NB4 (cell line): Measurements from ENCODE around the gene TMEM184A.

ENCODE experiments used
- DNase-seq: peaks from one replicate; pipeline ENCODE4 v3.0.0; 2010; ENCODE audit warnings: low read depth
- H3K4me3 ChIP-seq: one replicate; pipeline ENCODE4 v1.5.1; 2011; ENCODE audit warnings: mild to moderate bottlenecking, low read depth, low read length, moderate library complexity
- MAX ChIP-seq: IDR thresholded peaks from 2 replicates; pipeline ENCODE4 v1.6.1; 2011; ENCODE audit warnings: low read depth, low read length
- MYC ChIP-seq: IDR thresholded peaks from 2 replicates; pipeline ENCODE4 v1.6.1; 2011; ENCODE audit warnings: low read depth, low read length
- POLR2A ChIP-seq: IDR thresholded peaks from 2 replicates; pipeline ENCODE4 v1.6.1; 2011; ENCODE audit warnings: mild to moderate bottlenecking; ENCODE audit not compliant: insufficient read length; ENCODE audit errors: extremely low read depth
- TF ChIP-seq, protein P1 (sequence below): IDR thresholded peaks from one replicate; pipeline ENCODE4 v1.5.1; 2012; ENCODE audit warnings: low read depth, low read length

TMEM184A gene

DNA sequence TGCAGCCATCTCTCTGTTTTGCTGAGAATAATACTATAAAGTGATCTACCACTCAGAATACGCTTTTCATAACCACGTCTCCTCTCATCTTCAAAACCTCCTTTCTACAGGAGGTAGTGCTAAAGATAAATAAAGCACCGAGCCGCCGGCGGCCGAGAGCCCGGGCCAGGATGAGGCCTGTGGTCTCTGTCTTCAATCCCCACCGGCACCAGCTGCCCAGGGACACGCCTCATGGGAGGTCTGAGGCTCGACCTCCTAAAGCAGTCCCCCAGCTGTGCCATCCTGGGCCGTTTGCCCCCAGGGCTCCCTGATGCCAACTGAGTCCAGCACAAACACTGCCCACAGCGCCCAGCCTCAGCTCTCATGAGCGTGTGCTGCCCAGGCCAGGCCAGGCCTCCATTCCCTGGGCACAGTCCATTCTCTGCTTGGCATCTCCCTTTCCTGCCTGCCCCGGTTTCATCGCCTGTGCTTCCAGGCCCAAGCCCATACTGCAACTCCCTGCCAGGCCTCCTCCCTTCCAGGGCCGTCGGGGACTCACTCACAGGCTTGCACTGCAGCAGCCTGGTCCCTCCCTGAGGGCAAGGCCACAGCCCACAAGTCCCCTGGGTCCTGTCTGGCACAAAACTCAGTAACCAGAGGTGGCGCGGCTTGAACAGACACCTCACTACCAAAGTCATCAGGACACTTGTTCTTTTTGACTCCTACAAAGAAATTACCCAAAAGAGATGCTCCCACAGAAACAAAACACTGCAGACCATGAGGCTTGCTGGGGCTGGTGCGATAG, 54.3 kb downstream of the TMEM184A start:
- DNase-seq, result peak; percentile 88
- peak overlapping the region; percentile 30 for H3K4me3 ChIP-seq
- no peak for TF ChIP-seq POLR2A
- no peak for TF ChIP-seq MYC
- no peak for TF ChIP-seq MAX
- TF ChIP-seq, protein P1, sequence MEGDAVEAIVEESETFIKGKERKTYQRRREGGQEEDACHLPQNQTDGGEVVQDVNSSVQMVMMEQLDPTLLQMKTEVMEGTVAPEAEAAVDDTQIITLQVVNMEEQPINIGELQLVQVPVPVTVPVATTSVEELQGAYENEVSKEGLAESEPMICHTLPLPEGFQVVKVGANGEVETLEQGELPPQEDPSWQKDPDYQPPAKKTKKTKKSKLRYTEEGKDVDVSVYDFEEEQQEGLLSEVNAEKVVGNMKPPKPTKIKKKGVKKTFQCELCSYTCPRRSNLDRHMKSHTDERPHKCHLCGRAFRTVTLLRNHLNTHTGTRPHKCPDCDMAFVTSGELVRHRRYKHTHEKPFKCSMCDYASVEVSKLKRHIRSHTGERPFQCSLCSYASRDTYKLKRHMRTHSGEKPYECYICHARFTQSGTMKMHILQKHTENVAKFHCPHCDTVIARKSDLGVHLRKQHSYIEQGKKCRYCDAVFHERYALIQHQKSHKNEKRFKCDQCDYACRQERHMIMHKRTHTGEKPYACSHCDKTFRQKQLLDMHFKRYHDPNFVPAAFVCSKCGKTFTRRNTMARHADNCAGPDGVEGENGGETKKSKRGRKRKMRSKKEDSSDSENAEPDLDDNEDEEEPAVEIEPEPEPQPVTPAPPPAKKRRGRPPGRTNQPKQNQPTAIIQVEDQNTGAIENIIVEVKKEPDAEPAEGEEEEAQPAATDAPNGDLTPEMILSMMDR, result no peak

GRCh38 chr7:1500064-1500807, 55.8 kb downstream of the TMEM184A start:
- DNase-seq, result no peak
- TF ChIP-seq MAX (no peak), MYC (no peak), POLR2A (no peak)
- TF ChIP-seq, protein P1, result no peak
- no peak overlapping the region for H3K4me3 ChIP-seq

DNA sequence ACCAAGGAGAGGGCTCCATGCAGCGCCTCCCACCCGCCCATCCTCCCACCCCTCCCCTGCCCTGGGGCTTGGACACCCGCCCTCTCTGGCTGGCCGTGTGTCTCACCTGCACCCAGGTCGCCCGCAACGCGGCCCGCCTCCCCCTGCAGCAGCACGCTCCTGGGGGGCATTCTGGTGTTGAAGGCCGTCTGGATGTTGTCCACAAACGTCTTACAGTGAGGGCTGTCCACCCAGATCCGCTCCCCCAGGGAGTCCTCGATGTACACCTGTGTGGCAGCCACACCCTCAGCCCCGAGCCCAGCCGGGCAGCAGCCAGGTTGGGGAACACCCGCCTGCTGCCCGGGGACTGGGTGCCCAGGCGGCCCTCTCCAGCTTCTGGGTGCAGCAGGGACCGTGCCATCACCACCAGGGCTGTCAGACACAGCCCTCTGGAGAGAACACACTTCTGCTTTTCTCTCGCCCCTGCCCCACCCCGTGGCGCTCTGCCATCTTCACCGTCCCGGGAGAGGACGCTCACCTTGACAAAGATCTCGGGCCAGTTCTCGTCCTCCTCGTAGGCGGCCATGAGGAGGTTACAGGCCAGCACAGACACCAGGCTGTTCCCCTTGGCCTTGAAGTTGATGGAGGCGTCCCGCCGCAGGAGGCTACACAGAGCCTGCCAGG, 56.5 kb downstream of the TMEM184A start:
- DNase-seq, result no peak
- no peak for TF ChIP-seq MAX
- TF ChIP-seq, protein P1, result no peak
- no peak for TF ChIP-seq POLR2A
- no peak for TF ChIP-seq MYC
- no peak overlapping the region for H3K4me3 ChIP-seq

- DNase-seq, result no peak
- no peak overlapping the region for H3K4me3 ChIP-seq
- TF ChIP-seq POLR2A (no peak), MYC (no peak), MAX (no peak)
- TF ChIP-seq, protein P1, result no peak
These were observed 57.4 kb downstream of the TMEM184A start for GRCh38 chr7:1498370-1499305.

DNA sequence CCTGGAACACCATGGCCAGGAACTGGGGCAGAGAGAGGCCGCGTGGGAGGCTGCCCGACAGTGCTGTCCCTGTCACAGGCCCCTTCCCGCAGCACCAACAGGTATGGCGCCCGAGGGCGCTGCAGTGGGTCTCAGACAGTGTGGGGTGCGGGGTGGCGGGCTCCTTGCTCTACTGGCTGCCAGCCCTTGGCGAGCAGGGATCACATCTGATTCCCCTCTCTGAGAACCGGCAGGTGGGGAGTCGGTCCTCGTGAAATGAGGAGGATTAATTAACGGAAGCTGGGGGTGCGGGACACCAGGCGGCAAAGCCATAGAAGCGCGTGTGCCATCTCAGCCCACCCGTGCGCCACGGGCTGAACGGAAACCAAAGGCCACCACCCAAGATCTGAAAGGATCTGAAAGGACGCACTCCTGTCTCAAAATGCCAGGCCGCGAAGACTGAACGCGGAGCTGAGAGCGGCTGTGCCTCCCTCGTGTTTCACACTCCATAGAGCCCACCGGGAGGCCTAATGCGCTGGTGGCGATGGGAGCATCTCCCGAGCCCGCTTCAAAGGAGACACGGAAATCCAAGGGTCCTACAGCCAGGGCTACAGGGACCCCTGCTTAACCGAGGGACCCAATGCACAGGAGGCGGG, 58.6 kb downstream of the TMEM184A start:
- TF ChIP-seq MAX (no peak), POLR2A (no peak)
- no peak for DNase-seq
- no peak overlapping the region for H3K4me3 ChIP-seq
